WTC11 (cell line): Measurements from ENCODE around the gene PNMT. TPM values are rescaled to one million over a fixed set of nuclear protein-coding genes. Genes with fewer than 3 reads are reported as not detected.

Experiments
- ATAC-seq: fragments of 200-7000 bp; cut with Tn5 transposase; 2 replicates; pipeline ENCODE4 v1.10.0; 2021; ENCODE audit warnings: mild to moderate bottlenecking, moderate library complexity
- CTCF ChIA-PET: fragments of 300-600 bp; sonication (Branson Sonifier 250); formaldehyde crosslinking; loops from one replicate; lab custom pipeline; 2021; ENCODE audit warnings: antibody characterized with exemption; lab: Charles Lee
- POLR2A ChIA-PET: fragments of 350-600 bp; sonication (Branson Sonifier 250); formaldehyde crosslinking; loops from one replicate; lab custom pipeline; 2021; ENCODE audit warnings: antibody characterized with exemption; lab: Charles Lee
- DNase-seq: peaks from one replicate; pipeline ENCODE4 v3.0.0; 2021; ENCODE audit warnings: low spot score
- H3K27ac Mint-ChIP-seq: 2 replicates; pipeline ENCODE4 v1.8.0; 2021; ENCODE audit warnings: mixed read lengths
- H3K27me3 Mint-ChIP-seq: 2 replicates; pipeline ENCODE4 v1.8.0; 2021; ENCODE audit warnings: low read depth, mild to moderate bottlenecking, moderate library complexity, mixed read lengths
- H3K36me3 Mint-ChIP-seq: 2 replicates; pipeline ENCODE4 v1.8.0; 2021; ENCODE audit warnings: mixed read lengths
- H3K4me1 Mint-ChIP-seq: 2 replicates; pipeline ENCODE4 v1.8.0; 2022; ENCODE audit warnings: mixed read lengths
- H3K4me3 Mint-ChIP-seq: 2 replicates; pipeline ENCODE4 v1.8.0; 2021; ENCODE audit warnings: mild to moderate bottlenecking, moderate library complexity, mixed read lengths
- H3K9me3 Mint-ChIP-seq: 2 replicates; pipeline ENCODE4 v1.8.0; 2021; ENCODE audit warnings: mixed read lengths
- ELF4 ChIP-seq: sonication (generic); formaldehyde crosslinking; IDR thresholded peaks from 2 replicates; pipeline ENCODE4 v1.8.1; 2022; ENCODE audit warnings: low read depth, mild to moderate bottlenecking, moderate library complexity, missing genetic modification reagents
- EMX1 ChIP-seq: fragments of 250-450 bp; sonication (Bioruptor Pico); IDR thresholded peaks from 2 replicates; pipeline ENCODE4 v1.8.0; 2021; ENCODE audit warnings: mild to moderate bottlenecking
- ETV6 ChIP-seq: sonication (generic); formaldehyde crosslinking; IDR thresholded peaks from 2 replicates; pipeline ENCODE4 v1.8.1; 2022; ENCODE audit warnings: mild to moderate bottlenecking, missing genetic modification reagents
- NFE2L1 ChIP-seq: sonication (generic); formaldehyde crosslinking; IDR thresholded peaks from 2 replicates; pipeline ENCODE4 v1.8.1; 2023; ENCODE audit warnings: missing genetic modification reagents
- NFYB ChIP-seq: sonication (generic); formaldehyde crosslinking; conservative IDR thresholded peaks from 2 replicates; pipeline ENCODE4 v1.8.0; 2022; ENCODE audit warnings: low read depth, missing genetic modification reagents
- NR3C1 ChIP-seq: sonication (generic); formaldehyde crosslinking; conservative IDR thresholded peaks from 2 replicates; pipeline ENCODE4 v1.8.1; 2023; ENCODE audit warnings: low read depth, mild to moderate bottlenecking, missing genetic modification reagents
- OVOL2 ChIP-seq: fragments of 250-450 bp; sonication (Bioruptor Pico); IDR thresholded peaks from 2 replicates; pipeline ENCODE4 v1.9.0; 2021; ENCODE audit warnings: mild to moderate bottlenecking, borderline replicate concordance
- SMAD4 ChIP-seq: sonication (generic); formaldehyde crosslinking; IDR thresholded peaks from 2 replicates; pipeline ENCODE4 v1.8.0; 2022; ENCODE audit warnings: mild to moderate bottlenecking, missing genetic modification reagents
- TP53 ChIP-seq: sonication (generic); formaldehyde crosslinking; IDR thresholded peaks from 2 replicates; pipeline ENCODE4 v1.8.1; 2023; ENCODE audit warnings: mild to moderate bottlenecking, missing genetic modification reagents
- ZNF232 ChIP-seq: sonication (generic); formaldehyde crosslinking; IDR thresholded peaks from 2 replicates; pipeline ENCODE4 v1.8.0; 2022; ENCODE audit warnings: mild to moderate bottlenecking, missing genetic modification reagents
- ZNF263 ChIP-seq: sonication (generic); formaldehyde crosslinking; IDR thresholded peaks from 2 replicates; pipeline ENCODE4 v1.8.1; 2022; ENCODE audit warnings: low read depth, mild to moderate bottlenecking, moderate library complexity, missing genetic modification reagents
- total RNA-seq: library from RNA; stranded (reverse); gene quantifications from 3 replicates; pipeline ENCODE4 v1.2.3, GENCODE V29; 2021
- TF ChIP-seq, protein P1 (sequence below): sonication (generic); formaldehyde crosslinking; IDR thresholded peaks from 2 replicates; pipeline ENCODE4 v1.8.0; 2022; ENCODE audit warnings: mild to moderate bottlenecking, missing genetic modification reagents
- TF ChIP-seq, protein P2 (sequence below): sonication (generic); formaldehyde crosslinking; conservative IDR thresholded peaks from 2 replicates; pipeline ENCODE4 v1.8.1; 2022; ENCODE audit warnings: mild to moderate bottlenecking, missing genetic modification reagents
- TF ChIP-seq, protein P3 (sequence below): sonication (generic); formaldehyde crosslinking; conservative IDR thresholded peaks from 2 replicates; pipeline ENCODE4 v1.8.1; 2023; ENCODE audit warnings: mild to moderate bottlenecking, low read depth, missing genetic modification reagents, moderate library complexity
- TF ChIP-seq, protein P4 (sequence below): sonication (generic); formaldehyde crosslinking; IDR thresholded peaks from 2 replicates; pipeline ENCODE4 v1.8.1; 2022; ENCODE audit warnings: mild to moderate bottlenecking, missing genetic modification reagents, moderate library complexity, borderline replicate concordance
- TF ChIP-seq, protein P5 (sequence below): sonication (generic); formaldehyde crosslinking; IDR thresholded peaks from 2 replicates; pipeline ENCODE4 v1.8.0; 2023; ENCODE audit warnings: missing genetic modification reagents, mild to moderate bottlenecking, borderline replicate concordance
- TF ChIP-seq, protein P6 (sequence below): sonication (generic); formaldehyde crosslinking; IDR thresholded peaks from 2 replicates; pipeline ENCODE4 v1.8.0; 2022; ENCODE audit warnings: mild to moderate bottlenecking, missing genetic modification reagents

Gene PNMT
- total RNA-seq, 1 experiment from 2014 or later = 3.1 TPM

DNA sequence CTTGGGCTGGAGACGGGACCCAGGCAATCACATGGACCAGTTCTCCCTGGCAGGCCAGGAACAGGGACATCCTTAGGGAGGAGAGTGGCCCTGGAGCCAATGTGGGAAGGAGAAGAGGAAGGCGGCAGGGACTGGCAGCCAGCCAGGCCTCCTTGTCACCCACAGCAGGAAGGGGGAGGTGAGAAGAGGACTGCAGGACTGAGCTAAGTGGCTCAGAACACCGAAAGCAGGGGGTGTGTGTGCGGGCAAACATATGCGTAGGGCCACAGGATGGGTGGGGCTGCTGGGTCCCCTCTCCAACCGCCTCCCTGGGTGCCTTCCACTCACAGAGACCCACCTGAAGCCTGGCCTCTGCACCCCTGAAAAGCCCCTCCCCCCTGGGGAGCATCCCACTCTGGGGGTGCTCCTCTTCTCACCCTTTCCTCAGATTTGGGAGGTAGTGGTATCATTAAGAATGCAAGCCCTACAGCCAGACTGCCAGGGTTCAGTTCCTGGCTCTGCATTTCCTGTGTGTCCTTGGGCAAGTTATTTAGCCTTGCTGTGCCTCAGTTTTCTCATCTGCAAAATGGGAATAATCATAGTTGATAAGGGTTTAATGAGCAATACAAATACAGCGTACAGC is 8.1 kb downstream of the PNMT start:
- POLR2A ChIA-PET = no interaction called here
- ATAC-seq = no peak
- Mint-ChIP-seq H3K9me3 (no peaks in the 10 kb centered on the region), H3K27me3 (peaks cover 3% of the 10 kb centered on the region; the same call in 1 of the 2 replicates), H3K36me3 (peaks cover 2% of the 10 kb centered on the region; the same call in 1 of the 2 replicates), H3K27ac (peak overlapping the region; percentile 24; the same call in 1 of the 2 replicates), H3K4me1 (peaks cover 29% of the 10 kb centered on the region), H3K4me3 (no peak overlapping the region)
- CTCF ChIA-PET = interaction anchor here (0.9 to 18.0 kb wide), 6 partner anchors 13 to 79 kb away, joined by 3 to 876 read pairs (median 4); partner anchors contain the start of genes ERBB2 and PPP1R1B
- DNase-seq = no peak
- TF ChIP-seq, protein P1, sequence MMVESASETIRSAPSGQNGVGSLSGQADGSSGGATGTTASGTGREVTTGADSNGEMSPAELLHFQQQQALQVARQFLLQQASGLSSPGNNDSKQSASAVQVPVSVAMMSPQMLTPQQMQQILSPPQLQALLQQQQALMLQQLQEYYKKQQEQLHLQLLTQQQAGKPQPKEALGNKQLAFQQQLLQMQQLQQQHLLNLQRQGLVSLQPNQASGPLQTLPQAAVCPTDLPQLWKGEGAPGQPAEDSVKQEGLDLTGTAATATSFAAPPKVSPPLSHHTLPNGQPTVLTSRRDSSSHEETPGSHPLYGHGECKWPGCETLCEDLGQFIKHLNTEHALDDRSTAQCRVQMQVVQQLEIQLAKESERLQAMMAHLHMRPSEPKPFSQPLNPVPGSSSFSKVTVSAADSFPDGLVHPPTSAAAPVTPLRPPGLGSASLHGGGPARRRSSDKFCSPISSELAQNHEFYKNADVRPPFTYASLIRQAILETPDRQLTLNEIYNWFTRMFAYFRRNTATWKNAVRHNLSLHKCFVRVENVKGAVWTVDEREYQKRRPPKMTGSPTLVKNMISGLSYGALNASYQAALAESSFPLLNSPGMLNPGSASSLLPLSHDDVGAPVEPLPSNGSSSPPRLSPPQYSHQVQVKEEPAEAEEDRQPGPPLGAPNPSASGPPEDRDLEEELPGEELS (CRISPR knock-in tag) = no peak
- TF ChIP-seq, protein P2, sequence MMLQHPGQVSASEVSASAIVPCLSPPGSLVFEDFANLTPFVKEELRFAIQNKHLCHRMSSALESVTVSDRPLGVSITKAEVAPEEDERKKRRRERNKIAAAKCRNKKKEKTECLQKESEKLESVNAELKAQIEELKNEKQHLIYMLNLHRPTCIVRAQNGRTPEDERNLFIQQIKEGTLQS (CRISPR knock-in tag) = no peak
- TF ChIP-seq, protein P3, sequence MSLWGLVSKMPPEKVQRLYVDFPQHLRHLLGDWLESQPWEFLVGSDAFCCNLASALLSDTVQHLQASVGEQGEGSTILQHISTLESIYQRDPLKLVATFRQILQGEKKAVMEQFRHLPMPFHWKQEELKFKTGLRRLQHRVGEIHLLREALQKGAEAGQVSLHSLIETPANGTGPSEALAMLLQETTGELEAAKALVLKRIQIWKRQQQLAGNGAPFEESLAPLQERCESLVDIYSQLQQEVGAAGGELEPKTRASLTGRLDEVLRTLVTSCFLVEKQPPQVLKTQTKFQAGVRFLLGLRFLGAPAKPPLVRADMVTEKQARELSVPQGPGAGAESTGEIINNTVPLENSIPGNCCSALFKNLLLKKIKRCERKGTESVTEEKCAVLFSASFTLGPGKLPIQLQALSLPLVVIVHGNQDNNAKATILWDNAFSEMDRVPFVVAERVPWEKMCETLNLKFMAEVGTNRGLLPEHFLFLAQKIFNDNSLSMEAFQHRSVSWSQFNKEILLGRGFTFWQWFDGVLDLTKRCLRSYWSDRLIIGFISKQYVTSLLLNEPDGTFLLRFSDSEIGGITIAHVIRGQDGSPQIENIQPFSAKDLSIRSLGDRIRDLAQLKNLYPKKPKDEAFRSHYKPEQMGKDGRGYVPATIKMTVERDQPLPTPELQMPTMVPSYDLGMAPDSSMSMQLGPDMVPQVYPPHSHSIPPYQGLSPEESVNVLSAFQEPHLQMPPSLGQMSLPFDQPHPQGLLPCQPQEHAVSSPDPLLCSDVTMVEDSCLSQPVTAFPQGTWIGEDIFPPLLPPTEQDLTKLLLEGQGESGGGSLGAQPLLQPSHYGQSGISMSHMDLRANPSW (CRISPR knock-in tag) = no peak
- TF ChIP-seq TP53 (CRISPR knock-in tag) (no peak), ELF4 (no peak), OVOL2 (no peak), ZNF232 (CRISPR knock-in tag) (no peak), SMAD4 (CRISPR knock-in tag) (no peak)

DNA sequence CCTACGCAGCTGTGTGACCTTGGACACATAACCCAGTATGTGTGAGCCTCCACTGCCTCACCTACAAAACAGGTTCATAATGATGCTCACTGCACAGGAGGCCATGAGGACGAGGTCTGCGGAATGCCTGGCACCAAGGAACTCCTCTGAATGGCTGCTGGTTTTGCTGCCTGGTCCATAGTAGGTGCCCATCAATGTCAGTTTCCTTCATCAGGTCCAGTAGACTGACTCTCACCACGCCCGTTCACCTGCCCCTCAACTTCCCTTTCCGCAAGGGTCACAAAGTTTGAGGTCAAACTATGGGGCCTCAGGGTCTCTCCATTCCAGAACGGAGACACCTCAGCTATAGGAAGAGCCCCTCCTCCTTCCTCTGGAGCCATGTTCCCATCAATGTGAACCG is 8.8 kb downstream of the PNMT start:
- H3K4me1 Mint-ChIP-seq = peaks cover 26% of the 10 kb centered on the region
- H3K9me3 Mint-ChIP-seq = no peaks in the 10 kb centered on the region
- no peak overlapping the region for H3K27ac Mint-ChIP-seq
- peaks cover 2% of the 10 kb centered on the region; the same call in 1 of the 2 replicates for H3K36me3 Mint-ChIP-seq
- H3K27me3 Mint-ChIP-seq = 0 out of 2 replicates have a peak, but pooled peaks cover under 1% of the 10 kb centered on the region
- no peak for DNase-seq
- CTCF ChIA-PET = interaction anchor here (1.1 to 18.0 kb wide), 5 partner anchors 24 to 101 kb away, joined by 3 to 876 read pairs (median 14); partner anchors contain the start of gene PPP1R1B
- ATAC-seq = no peak
- no peak overlapping the region for H3K4me3 Mint-ChIP-seq
- POLR2A ChIA-PET = no interaction called here
- TF ChIP-seq NFE2L1 (CRISPR knock-in tag) (no peak), ZNF232 (CRISPR knock-in tag) (no peak), ZNF263 (no peak), ETV6 (no peak), NR3C1 (no peak), NFYB (CRISPR knock-in tag) (no peak), EMX1 (CRISPR knock-in tag) (no peak)
- TF ChIP-seq, protein P2 (CRISPR knock-in tag) = no peak
- TF ChIP-seq, protein P4, sequence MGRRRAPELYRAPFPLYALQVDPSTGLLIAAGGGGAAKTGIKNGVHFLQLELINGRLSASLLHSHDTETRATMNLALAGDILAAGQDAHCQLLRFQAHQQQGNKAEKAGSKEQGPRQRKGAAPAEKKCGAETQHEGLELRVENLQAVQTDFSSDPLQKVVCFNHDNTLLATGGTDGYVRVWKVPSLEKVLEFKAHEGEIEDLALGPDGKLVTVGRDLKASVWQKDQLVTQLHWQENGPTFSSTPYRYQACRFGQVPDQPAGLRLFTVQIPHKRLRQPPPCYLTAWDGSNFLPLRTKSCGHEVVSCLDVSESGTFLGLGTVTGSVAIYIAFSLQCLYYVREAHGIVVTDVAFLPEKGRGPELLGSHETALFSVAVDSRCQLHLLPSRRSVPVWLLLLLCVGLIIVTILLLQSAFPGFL = no peak
- TF ChIP-seq, protein P5, sequence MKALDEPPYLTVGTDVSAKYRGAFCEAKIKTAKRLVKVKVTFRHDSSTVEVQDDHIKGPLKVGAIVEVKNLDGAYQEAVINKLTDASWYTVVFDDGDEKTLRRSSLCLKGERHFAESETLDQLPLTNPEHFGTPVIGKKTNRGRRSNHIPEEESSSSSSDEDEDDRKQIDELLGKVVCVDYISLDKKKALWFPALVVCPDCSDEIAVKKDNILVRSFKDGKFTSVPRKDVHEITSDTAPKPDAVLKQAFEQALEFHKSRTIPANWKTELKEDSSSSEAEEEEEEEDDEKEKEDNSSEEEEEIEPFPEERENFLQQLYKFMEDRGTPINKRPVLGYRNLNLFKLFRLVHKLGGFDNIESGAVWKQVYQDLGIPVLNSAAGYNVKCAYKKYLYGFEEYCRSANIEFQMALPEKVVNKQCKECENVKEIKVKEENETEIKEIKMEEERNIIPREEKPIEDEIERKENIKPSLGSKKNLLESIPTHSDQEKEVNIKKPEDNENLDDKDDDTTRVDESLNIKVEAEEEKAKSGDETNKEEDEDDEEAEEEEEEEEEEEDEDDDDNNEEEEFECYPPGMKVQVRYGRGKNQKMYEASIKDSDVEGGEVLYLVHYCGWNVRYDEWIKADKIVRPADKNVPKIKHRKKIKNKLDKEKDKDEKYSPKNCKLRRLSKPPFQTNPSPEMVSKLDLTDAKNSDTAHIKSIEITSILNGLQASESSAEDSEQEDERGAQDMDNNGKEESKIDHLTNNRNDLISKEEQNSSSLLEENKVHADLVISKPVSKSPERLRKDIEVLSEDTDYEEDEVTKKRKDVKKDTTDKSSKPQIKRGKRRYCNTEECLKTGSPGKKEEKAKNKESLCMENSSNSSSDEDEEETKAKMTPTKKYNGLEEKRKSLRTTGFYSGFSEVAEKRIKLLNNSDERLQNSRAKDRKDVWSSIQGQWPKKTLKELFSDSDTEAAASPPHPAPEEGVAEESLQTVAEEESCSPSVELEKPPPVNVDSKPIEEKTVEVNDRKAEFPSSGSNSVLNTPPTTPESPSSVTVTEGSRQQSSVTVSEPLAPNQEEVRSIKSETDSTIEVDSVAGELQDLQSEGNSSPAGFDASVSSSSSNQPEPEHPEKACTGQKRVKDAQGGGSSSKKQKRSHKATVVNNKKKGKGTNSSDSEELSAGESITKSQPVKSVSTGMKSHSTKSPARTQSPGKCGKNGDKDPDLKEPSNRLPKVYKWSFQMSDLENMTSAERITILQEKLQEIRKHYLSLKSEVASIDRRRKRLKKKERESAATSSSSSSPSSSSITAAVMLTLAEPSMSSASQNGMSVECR (CRISPR knock-in tag) = no peak
- TF ChIP-seq, protein P6, sequence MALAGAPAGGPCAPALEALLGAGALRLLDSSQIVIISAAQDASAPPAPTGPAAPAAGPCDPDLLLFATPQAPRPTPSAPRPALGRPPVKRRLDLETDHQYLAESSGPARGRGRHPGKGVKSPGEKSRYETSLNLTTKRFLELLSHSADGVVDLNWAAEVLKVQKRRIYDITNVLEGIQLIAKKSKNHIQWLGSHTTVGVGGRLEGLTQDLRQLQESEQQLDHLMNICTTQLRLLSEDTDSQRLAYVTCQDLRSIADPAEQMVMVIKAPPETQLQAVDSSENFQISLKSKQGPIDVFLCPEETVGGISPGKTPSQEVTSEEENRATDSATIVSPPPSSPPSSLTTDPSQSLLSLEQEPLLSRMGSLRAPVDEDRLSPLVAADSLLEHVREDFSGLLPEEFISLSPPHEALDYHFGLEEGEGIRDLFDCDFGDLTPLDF = no peak
